HCT116 (cell line): ENCODE data around the gene MMADHC. TPM values are rescaled to one million over a fixed set of nuclear protein-coding genes. Genes with fewer than 3 reads are reported as not detected.

Source experiments
- ATAC-seq: fragments of 200-7000 bp; cut with Tn5 transposase; 2 replicates; pipeline ENCODE4 v1.9.1; 2020; ENCODE audit warnings: mild to moderate bottlenecking, moderate library complexity
- BruUV-seq: library from RNA; stranded (reverse); fragments of 400-500 nt; replicated peaks from 2 replicates; lab custom pipeline; 2021; lab: Mats Ljungman, UMichigan
- CTCF ChIA-PET: fragments of 300-600 bp; sonication (Branson Sonifier 250); formaldehyde crosslinking; loops from one replicate; lab custom pipeline; 2021; ENCODE audit warnings: antibody characterized with exemption; lab: Charles Lee
- POLR2A ChIA-PET: fragments of 300-600, 350-600 bp; sonication (Branson Sonifier 250); formaldehyde crosslinking; loops from one replicate; lab custom pipeline; 2021; ENCODE audit warnings: antibody characterized with exemption; lab: Charles Lee
- RAD21 ChIA-PET, 2 experiments: fragments of 300-600 bp; sonication (Branson Sonifier 250); formaldehyde crosslinking; loops; one replicate each; lab custom pipeline; 2023; ENCODE audit warnings: low total read pairs in 2 of 2; ENCODE audit not compliant: uncharacterized antibody in 2 of 2, unreplicated experiment in 2 of 2, low non-redundant PET in 1 of 2; lab: Charles Lee
- DNase-seq: peaks from one replicate; pipeline ENCODE4 v3.0.0-alpha.2; 2010; ENCODE audit warnings: low read depth, low spot score
- H2AFZ ChIP-seq: fragments of 200-600 bp; shearing (Covaris generic), sonication (generic); 2 replicates; pipeline ENCODE4 v1.6.1; 2017; ENCODE audit warnings: low read depth, mixed run types, mixed read lengths, antibody characterized with exemption, low read length; ENCODE audit not compliant: poor library complexity, severe bottlenecking
- H3K27ac ChIP-seq: 2 replicates; pipeline ENCODE4 v1.5.1; 2012; ENCODE audit warnings: low read depth, low read length
- H3K27me3 ChIP-seq: fragments of 200-600 bp; sonication (generic); 2 replicates; pipeline ENCODE4 v1.6.1; 2016; ENCODE audit warnings: mixed run types, low read length, mixed read lengths; ENCODE audit not compliant: insufficient read depth
- H3K36me3 ChIP-seq, 2 experiments: fragments of 200-500 bp in 1 of 2; fragments of 200-600 bp in 1 of 2; sonication (Bioruptor generic) in 1 of 2; sonication (generic) in 1 of 2; 2 replicates each; pipeline versions ENCODE4 v1.5.1 to v1.6.1; 2014 to 2016; ENCODE audit warnings: low read length in 2 of 2, inconsistent platforms in 1 of 2, mixed read lengths in 1 of 2, mixed run types in 1 of 2; ENCODE audit not compliant: insufficient read depth in 2 of 2, control insufficient read depth in 1 of 2
- H3K4me1 ChIP-seq, 2 experiments: fragments of 200-600 bp in 1 of 2; sonication (generic) in 1 of 2; 2 replicates each; pipeline versions ENCODE4 v1.5.1 to v1.6.1; 2012 to 2017; ENCODE audit warnings: low read length in 2 of 2, inconsistent platforms in 1 of 2, mild to moderate bottlenecking in 1 of 2, mixed read lengths in 1 of 2, mixed run types in 1 of 2, moderate library complexity in 1 of 2; ENCODE audit not compliant: insufficient read depth in 2 of 2, control insufficient read depth in 1 of 2
- H3K4me2 ChIP-seq: fragments of 200-600 bp; sonication (generic); 2 replicates; pipeline ENCODE4 v1.6.1; 2017; ENCODE audit warnings: mixed run types, low read length, mixed read lengths
- H3K4me3 ChIP-seq, 2 experiments: fragments of 200-600 bp in 1 of 2; sonication (generic) in 1 of 2; replicated peaks in 1 of 2; 2 replicates each; pipeline ENCODE4 v1.5.1; 2011 to 2016; ENCODE audit warnings: low read length in 2 of 2, control low read depth in 1 of 2, low read depth in 1 of 2, mild to moderate bottlenecking in 1 of 2, mixed read lengths in 1 of 2, mixed run types in 1 of 2
- H3K79me2 ChIP-seq: fragments of 200-600 bp; sonication (generic); 2 replicates; pipeline ENCODE4 v1.6.1; 2017; ENCODE audit warnings: mild to moderate bottlenecking, mixed run types, low read length, moderate library complexity, mixed read lengths; ENCODE audit not compliant: insufficient read depth
- H3K9ac ChIP-seq: fragments of 200-600 bp; sonication (generic); 2 replicates; pipeline ENCODE4 v1.6.1; 2016; ENCODE audit warnings: low read length, mixed read lengths
- H3K9me2 ChIP-seq: fragments of 200-600 bp; sonication (generic), shearing (Covaris generic); 2 replicates; pipeline ENCODE4 v1.6.1; 2017; ENCODE audit warnings: mixed run types, mild to moderate bottlenecking, moderate library complexity; ENCODE audit not compliant: insufficient read depth
- H3K9me3 ChIP-seq, 2 experiments: fragments of 200-500 bp in 1 of 2; fragments of 200-600 bp in 1 of 2; sonication (Bioruptor generic) in 1 of 2; sonication (generic) in 1 of 2; 2 replicates each; pipeline ENCODE4 v1.6.1; 2014 to 2017; ENCODE audit warnings: low read length in 2 of 2, mixed read lengths in 2 of 2, inconsistent platforms in 1 of 2, low read depth in 1 of 2, mild to moderate bottlenecking in 1 of 2, mixed run types in 1 of 2, moderate library complexity in 1 of 2; ENCODE audit not compliant: control insufficient read depth in 1 of 2, insufficient read depth in 1 of 2
- H4K20me1 ChIP-seq: fragments of 200-600 bp; sonication (generic), shearing (Covaris generic); 2 replicates; pipeline ENCODE4 v1.6.1; 2017; ENCODE audit warnings: mixed run types, mild to moderate bottlenecking, moderate library complexity; ENCODE audit not compliant: insufficient read depth
- CEBPB ChIP-seq: IDR thresholded peaks from 2 replicates; pipeline ENCODE4 v1.6.1; 2012; ENCODE audit warnings: low read depth
- ELF1 ChIP-seq: IDR thresholded peaks from 2 replicates; pipeline ENCODE4 v1.6.1; 2012; ENCODE audit warnings: low read depth, borderline replicate concordance
- JUND ChIP-seq: IDR thresholded peaks from 2 replicates; pipeline ENCODE4 v1.6.1; 2012
- POLR2AphosphoS5 ChIP-seq: IDR thresholded peaks from 2 replicates; pipeline ENCODE4 v1.6.1; 2011; ENCODE audit warnings: mild to moderate bottlenecking, low read depth, low read length, moderate library complexity
- RAD21 ChIP-seq: IDR thresholded peaks from 2 replicates; pipeline ENCODE4 v1.6.1; 2012; ENCODE audit warnings: low read depth, mild to moderate bottlenecking
- SRF ChIP-seq: IDR thresholded peaks from 2 replicates; pipeline ENCODE4 v1.6.1; 2012; ENCODE audit warnings: low read depth
- TCF7L2 ChIP-seq: IDR thresholded peaks from 2 replicates; pipeline ENCODE4 v1.7.0; 2011; ENCODE audit warnings: borderline replicate concordance, inconsistent platforms; ENCODE audit not compliant: insufficient read depth, insufficient read length; ENCODE audit errors: extremely low read depth
- intact Hi-C: fragments of 100-400 bp; cut with micrococcal nuclease; formaldehyde crosslinking; loops from 2 replicates; pipeline ENCODE4 v1.10.0; 2022
- total RNA-seq: library from RNA; stranded (reverse); gene quantifications from one replicate; pipeline ENCODE4 v1.2.1, GENCODE V29; 2021; ENCODE audit not compliant: unreplicated experiment
- TF ChIP-seq, protein P1 (sequence below): IDR thresholded peaks from 2 replicates; pipeline ENCODE4 v1.6.1; 2012; ENCODE audit warnings: low read depth
- TF ChIP-seq, protein P2 (sequence below): IDR thresholded peaks from 2 replicates; pipeline ENCODE4 v1.6.1; 2011; ENCODE audit warnings: mild to moderate bottlenecking, low read length, moderate library complexity; ENCODE audit not compliant: insufficient replicate concordance; ENCODE audit errors: extremely low read depth
- TF ChIP-seq, protein P3 (sequence below): IDR thresholded peaks from 2 replicates; pipeline ENCODE4 v1.6.1; 2012

Gene MMADHC
- total RNA-seq, 1 experiment from 2014 or later = 135 TPM

DNA sequence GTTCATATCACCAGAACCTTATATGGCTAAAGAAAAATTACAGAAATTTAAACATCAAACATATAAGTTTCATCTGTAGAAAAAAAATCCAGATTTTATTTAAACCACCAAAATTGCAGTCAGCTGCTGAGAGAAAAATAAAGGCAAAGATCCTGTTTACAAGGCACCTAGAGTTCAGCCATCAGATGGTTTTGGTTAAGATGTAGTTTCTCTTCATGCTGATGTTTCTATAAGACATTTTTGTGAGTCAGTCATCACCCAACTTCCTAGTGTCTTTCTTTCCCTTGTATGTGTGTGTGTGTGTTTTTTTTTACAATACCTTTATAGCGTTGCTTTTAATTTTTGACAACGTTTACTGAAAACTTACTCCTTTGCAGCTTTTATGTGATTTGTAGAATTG lies 26.1 kb upstream of the MMADHC start:
- no peak for ATAC-seq
- CTCF ChIA-PET = no interaction called here
- BruUV-seq = no TSS peak
- no peak for TF ChIP-seq JUND
- no peak for TF ChIP-seq SRF
- TF ChIP-seq RAD21 = no peak
- TF ChIP-seq, protein P1, sequence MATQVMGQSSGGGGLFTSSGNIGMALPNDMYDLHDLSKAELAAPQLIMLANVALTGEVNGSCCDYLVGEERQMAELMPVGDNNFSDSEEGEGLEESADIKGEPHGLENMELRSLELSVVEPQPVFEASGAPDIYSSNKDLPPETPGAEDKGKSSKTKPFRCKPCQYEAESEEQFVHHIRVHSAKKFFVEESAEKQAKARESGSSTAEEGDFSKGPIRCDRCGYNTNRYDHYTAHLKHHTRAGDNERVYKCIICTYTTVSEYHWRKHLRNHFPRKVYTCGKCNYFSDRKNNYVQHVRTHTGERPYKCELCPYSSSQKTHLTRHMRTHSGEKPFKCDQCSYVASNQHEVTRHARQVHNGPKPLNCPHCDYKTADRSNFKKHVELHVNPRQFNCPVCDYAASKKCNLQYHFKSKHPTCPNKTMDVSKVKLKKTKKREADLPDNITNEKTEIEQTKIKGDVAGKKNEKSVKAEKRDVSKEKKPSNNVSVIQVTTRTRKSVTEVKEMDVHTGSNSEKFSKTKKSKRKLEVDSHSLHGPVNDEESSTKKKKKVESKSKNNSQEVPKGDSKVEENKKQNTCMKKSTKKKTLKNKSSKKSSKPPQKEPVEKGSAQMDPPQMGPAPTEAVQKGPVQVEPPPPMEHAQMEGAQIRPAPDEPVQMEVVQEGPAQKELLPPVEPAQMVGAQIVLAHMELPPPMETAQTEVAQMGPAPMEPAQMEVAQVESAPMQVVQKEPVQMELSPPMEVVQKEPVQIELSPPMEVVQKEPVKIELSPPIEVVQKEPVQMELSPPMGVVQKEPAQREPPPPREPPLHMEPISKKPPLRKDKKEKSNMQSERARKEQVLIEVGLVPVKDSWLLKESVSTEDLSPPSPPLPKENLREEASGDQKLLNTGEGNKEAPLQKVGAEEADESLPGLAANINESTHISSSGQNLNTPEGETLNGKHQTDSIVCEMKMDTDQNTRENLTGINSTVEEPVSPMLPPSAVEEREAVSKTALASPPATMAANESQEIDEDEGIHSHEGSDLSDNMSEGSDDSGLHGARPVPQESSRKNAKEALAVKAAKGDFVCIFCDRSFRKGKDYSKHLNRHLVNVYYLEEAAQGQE = no peak
- TF ChIP-seq POLR2AphosphoS5 = no peak
- no peak for TF ChIP-seq ELF1
- TF ChIP-seq CEBPB = no peak
- TF ChIP-seq, protein P2, sequence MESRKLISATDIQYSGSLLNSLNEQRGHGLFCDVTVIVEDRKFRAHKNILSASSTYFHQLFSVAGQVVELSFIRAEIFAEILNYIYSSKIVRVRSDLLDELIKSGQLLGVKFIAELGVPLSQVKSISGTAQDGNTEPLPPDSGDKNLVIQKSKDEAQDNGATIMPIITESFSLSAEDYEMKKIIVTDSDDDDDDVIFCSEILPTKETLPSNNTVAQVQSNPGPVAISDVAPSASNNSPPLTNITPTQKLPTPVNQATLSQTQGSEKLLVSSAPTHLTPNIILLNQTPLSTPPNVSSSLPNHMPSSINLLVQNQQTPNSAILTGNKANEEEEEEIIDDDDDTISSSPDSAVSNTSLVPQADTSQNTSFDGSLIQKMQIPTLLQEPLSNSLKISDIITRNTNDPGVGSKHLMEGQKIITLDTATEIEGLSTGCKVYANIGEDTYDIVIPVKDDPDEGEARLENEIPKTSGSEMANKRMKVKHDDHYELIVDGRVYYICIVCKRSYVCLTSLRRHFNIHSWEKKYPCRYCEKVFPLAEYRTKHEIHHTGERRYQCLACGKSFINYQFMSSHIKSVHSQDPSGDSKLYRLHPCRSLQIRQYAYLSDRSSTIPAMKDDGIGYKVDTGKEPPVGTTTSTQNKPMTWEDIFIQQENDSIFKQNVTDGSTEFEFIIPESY = no peak
- no peak for TF ChIP-seq TCF7L2
- TF ChIP-seq, protein P3, sequence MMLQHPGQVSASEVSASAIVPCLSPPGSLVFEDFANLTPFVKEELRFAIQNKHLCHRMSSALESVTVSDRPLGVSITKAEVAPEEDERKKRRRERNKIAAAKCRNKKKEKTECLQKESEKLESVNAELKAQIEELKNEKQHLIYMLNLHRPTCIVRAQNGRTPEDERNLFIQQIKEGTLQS = no peak
- Histone ChIP-seq H3K36me3 (no peaks in the 10 kb centered on the region), H3K27ac (no peak overlapping the region), H3K9me3 (no peaks in the 10 kb centered on the region), H3K27me3 (no peaks in the 10 kb centered on the region), H3K4me2 (no peak overlapping the region), H3K4me3 (no peak overlapping the region), H3K9me2 (no peaks in the 10 kb centered on the region), H2AFZ (no peak overlapping the region), H4K20me1 (no peaks in the 10 kb centered on the region), H3K9ac (no peak overlapping the region), H3K4me1 (no peaks in the 10 kb centered on the region), H3K79me2 (no peaks in the 10 kb centered on the region)
- intact Hi-C loops = no loop called here
- RAD21 ChIA-PET = no interaction called here
- DNase-seq = no peak
- POLR2A ChIA-PET = no interaction called here
